Measurements from ENCODE around the gene ANO2.

ANO2 gene

DNA sequence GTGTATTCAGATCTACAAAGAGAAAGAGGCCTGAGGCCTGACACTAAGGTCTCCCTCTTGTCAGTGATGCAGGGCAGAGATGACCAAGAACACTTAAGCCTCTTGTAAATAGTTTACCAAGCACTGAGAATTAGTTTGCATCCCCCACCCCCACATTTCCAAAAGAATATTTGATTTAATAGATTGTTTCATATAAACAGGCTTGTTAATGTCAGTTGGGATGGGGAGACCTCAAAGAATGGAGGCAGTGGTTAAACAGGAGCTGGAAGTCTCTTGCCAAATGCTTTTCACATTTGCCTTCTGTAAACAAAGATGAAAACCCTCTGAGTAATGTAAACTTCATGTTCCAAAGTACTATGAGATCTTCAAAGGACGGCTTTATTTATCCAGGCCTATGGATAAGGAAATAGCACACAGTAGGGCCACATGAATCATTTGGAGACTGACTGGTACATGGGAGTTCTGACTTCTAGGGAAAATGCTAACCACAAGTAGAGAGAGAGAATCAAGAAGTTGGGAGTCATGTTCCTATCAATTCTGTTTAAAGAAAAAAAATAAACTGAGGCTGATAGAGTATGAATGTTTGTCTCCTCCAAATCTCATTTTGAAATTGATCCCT, 234.7 kb downstream of the ANO2 start:
- no peak overlapping the region for H3K4me3 ChIP-seq (ENCODE audit: low read depth, low read length)
- TF ChIP-seq, protein P1, sequence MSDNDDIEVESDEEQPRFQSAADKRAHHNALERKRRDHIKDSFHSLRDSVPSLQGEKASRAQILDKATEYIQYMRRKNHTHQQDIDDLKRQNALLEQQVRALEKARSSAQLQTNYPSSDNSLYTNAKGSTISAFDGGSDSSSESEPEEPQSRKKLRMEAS (IDR thresholded peaks at IDR 0.05; ENCODE audit: low read depth, low read length), result no peak
- TF ChIP-seq POLR2A (IDR thresholded peaks at IDR 0.05; ENCODE audit: extremely low read depth, insufficient read length), result no peak
- TF ChIP-seq, protein P2, sequence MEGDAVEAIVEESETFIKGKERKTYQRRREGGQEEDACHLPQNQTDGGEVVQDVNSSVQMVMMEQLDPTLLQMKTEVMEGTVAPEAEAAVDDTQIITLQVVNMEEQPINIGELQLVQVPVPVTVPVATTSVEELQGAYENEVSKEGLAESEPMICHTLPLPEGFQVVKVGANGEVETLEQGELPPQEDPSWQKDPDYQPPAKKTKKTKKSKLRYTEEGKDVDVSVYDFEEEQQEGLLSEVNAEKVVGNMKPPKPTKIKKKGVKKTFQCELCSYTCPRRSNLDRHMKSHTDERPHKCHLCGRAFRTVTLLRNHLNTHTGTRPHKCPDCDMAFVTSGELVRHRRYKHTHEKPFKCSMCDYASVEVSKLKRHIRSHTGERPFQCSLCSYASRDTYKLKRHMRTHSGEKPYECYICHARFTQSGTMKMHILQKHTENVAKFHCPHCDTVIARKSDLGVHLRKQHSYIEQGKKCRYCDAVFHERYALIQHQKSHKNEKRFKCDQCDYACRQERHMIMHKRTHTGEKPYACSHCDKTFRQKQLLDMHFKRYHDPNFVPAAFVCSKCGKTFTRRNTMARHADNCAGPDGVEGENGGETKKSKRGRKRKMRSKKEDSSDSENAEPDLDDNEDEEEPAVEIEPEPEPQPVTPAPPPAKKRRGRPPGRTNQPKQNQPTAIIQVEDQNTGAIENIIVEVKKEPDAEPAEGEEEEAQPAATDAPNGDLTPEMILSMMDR (IDR thresholded peaks at IDR 0.05; ENCODE audit: low read depth, low read length), result no peak
- TF ChIP-seq MYC (IDR thresholded peaks at IDR 0.05; ENCODE audit: low read depth, low read length), result no peak
- no peak for DNase-seq (ENCODE audit: low read depth)

- TF ChIP-seq, protein P2 (IDR thresholded peaks at IDR 0.05; ENCODE audit: low read depth, low read length), result no peak
- no peak for TF ChIP-seq POLR2A (IDR thresholded peaks at IDR 0.05; ENCODE audit: extremely low read depth, insufficient read length)
- TF ChIP-seq, protein P1 (IDR thresholded peaks at IDR 0.05; ENCODE audit: low read depth, low read length), result no peak
- no peak overlapping the region for H3K4me3 ChIP-seq (ENCODE audit: low read depth, low read length)
These were observed 236.7 kb downstream of the ANO2 start for GRCh38 chr12:5708371-5708770.

DNA sequence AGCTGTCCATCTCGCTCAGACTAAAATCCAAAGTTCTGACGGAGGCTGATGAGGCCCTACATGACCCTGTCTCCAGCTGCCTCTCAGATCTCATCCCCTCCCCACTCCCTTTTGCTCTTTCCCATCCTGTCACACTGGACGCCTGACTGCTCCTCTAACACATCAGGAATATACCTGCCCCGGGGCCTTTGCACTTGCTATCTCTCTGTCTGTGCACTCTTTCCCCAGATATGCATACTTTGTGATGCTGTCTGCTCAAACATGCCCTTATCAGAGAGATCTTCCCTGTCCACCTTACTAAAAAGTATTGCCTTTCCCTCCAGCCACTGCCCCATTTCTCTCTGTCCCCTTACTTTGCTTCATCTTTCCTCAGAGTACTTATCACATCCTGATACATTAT, 238.8 kb downstream of the ANO2 start:
- no peak overlapping the region for H3K4me3 ChIP-seq (ENCODE audit: low read depth, low read length)
- DNase-seq (ENCODE audit: low read depth), result no peak

More at GRCh38 chr12:5708371-5708770, 236.7 kb downstream of the ANO2 start:
- DNase-seq (ENCODE audit: low read depth), result no peak

DNA sequence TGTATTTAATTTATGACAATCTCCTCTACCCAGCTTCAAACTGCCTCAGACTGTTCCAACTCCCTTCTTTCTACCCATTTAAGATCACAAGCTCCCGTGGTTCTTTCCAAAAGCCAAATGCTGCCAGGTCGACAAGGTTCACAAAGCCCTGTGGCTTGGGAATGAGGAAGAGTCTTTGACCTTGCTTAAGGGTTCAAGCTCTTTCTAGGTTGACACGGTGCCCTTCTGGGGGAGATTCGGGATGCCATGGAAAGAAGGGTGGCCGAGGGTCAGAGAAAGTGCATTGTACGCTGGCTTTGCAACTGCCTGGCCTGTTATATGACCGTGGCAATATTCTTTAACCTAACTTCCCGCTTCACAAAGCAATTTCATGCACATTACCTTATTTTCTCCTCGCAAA, 239.3 kb downstream of the ANO2 start:
- H3K4me3 ChIP-seq (ENCODE audit: low read depth, low read length), result no peak overlapping the region
- DNase-seq (ENCODE audit: low read depth), result no peak
- TF ChIP-seq, protein P1 (IDR thresholded peaks at IDR 0.05; ENCODE audit: low read depth, low read length), result no peak
- TF ChIP-seq, protein P2 (IDR thresholded peaks at IDR 0.05; ENCODE audit: low read depth, low read length), result no peak
- TF ChIP-seq POLR2A (IDR thresholded peaks at IDR 0.05; ENCODE audit: extremely low read depth, insufficient read length) (no peak), MYC (IDR thresholded peaks at IDR 0.05; ENCODE audit: low read depth, low read length) (no peak)

More for the DNA sequence above, 238.8 kb downstream of the ANO2 start:
- TF ChIP-seq, protein P2 (IDR thresholded peaks at IDR 0.05; ENCODE audit: low read depth, low read length), result no peak
- TF ChIP-seq, protein P1 (IDR thresholded peaks at IDR 0.05; ENCODE audit: low read depth, low read length), result no peak
- no peak for TF ChIP-seq POLR2A (IDR thresholded peaks at IDR 0.05; ENCODE audit: extremely low read depth, insufficient read length)
- TF ChIP-seq MYC (IDR thresholded peaks at IDR 0.05; ENCODE audit: low read depth, low read length), result no peak

GRCh38 chr12:5694759-5695409, 250.2 kb downstream of the ANO2 start:
- H3K4me3 ChIP-seq (ENCODE audit: low read depth, low read length), result no peak overlapping the region
- TF ChIP-seq MYC (IDR thresholded peaks at IDR 0.05; ENCODE audit: low read depth, low read length) (no peak), POLR2A (IDR thresholded peaks at IDR 0.05; ENCODE audit: extremely low read depth, insufficient read length) (no peak)
- TF ChIP-seq, protein P1 (IDR thresholded peaks at IDR 0.05; ENCODE audit: low read depth, low read length), result no peak
- TF ChIP-seq, protein P2 (IDR thresholded peaks at IDR 0.05; ENCODE audit: low read depth, low read length), result no peak
- DNase-seq (ENCODE audit: low read depth), result no peak

Data from NB4 (cell line).